ENCODE results near the gene PRDM7.
"Not testable (repeated sequence)": the region's sequence is repeated elsewhere in the genome, so short reads cannot be mapped to it uniquely, and the experiment has no call there.

PRDM7 gene

GRCh38 chr16:90077240-90077756, at the start of gene PRDM7:
PRDM7 (minus strand) TSS chr16:90077331; CDS start chr16:90075910, 1,421 bp downstream.
- DNase-seq (ENCODE audit: low spot score): peak; percentile 95

- DNase-seq (ENCODE audit: low spot score): not testable (repeated sequence)
Measured at GRCh38 chr16:90121846-90122245, 44.7 kb upstream of the PRDM7 start.

GRCh38 chr16:90107617-90108016, 30.5 kb upstream of the PRDM7 start:
- not testable (repeated sequence) for DNase-seq (ENCODE audit: low spot score)

GRCh38 chr16:90107060-90107459, 29.9 kb upstream of the PRDM7 start:
- not testable (repeated sequence) for DNase-seq (ENCODE audit: low spot score)

- DNase-seq (ENCODE audit: low spot score): not testable (repeated sequence)
Measured at GRCh38 chr16:90106271-90106670, 29.1 kb upstream of the PRDM7 start.

GRCh38 chr16:90104725-90105124, 27.6 kb upstream of the PRDM7 start:
- not testable (repeated sequence) for DNase-seq (ENCODE audit: low spot score)

- not testable (repeated sequence) for DNase-seq (ENCODE audit: low spot score)
Measured at GRCh38 chr16:90102086-90102884, 25.2 kb upstream of the PRDM7 start.

GRCh38 chr16:90101332-90101731, 24.2 kb upstream of the PRDM7 start:
- DNase-seq (ENCODE audit: low spot score): not testable (repeated sequence)

- not testable (repeated sequence) for DNase-seq (ENCODE audit: low spot score)
Measured at GRCh38 chr16:90100790-90101189, 23.7 kb upstream of the PRDM7 start.

GRCh38 chr16:90100229-90100628, 23.1 kb upstream of the PRDM7 start:
- not testable (repeated sequence) for DNase-seq (ENCODE audit: low spot score)

- DNase-seq (ENCODE audit: low spot score): not testable (repeated sequence)
Measured at GRCh38 chr16:90098936-90099335, 21.8 kb upstream of the PRDM7 start.

GRCh38 chr16:90097010-90097684, 20.0 kb upstream of the PRDM7 start:
- not testable (repeated sequence) for DNase-seq (ENCODE audit: low spot score)

GRCh38 chr16:90094791-90095190, 17.7 kb upstream of the PRDM7 start:
- not testable (repeated sequence) for DNase-seq (ENCODE audit: low spot score)

- DNase-seq (ENCODE audit: low spot score): not testable (repeated sequence)
Measured at GRCh38 chr16:90094296-90094695, 17.2 kb upstream of the PRDM7 start.

GRCh38 chr16:90093799-90094198, 16.7 kb upstream of the PRDM7 start:
- not testable (repeated sequence) for DNase-seq (ENCODE audit: low spot score)

- DNase-seq (ENCODE audit: low spot score): not testable (repeated sequence)
Measured at GRCh38 chr16:90092781-90093180, 15.7 kb upstream of the PRDM7 start.

GRCh38 chr16:90084215-90084950, 7.3 kb upstream of the PRDM7 start:
- no peak for DNase-seq (ENCODE audit: low spot score)

- DNase-seq (ENCODE audit: low spot score): no peak
Measured at GRCh38 chr16:90083139-90083538, 6.0 kb upstream of the PRDM7 start.

GRCh38 chr16:90081606-90081970, 4.5 kb upstream of the PRDM7 start:
- no peak for DNase-seq (ENCODE audit: low spot score)

GRCh38 chr16:90078579-90078895, 1.4 kb upstream of the PRDM7 start:
- DNase-seq (ENCODE audit: low spot score): no peak

- DNase-seq (ENCODE audit: low spot score): peak; percentile 3
Measured at GRCh38 chr16:90077757-90078578, 837 bp upstream of the PRDM7 start.

Data from AG08395 (cell line).